K562 (cell line): ENCODE data around the gene LAIR1. TPM values are rescaled to one million over a fixed set of nuclear protein-coding genes. Genes with fewer than 3 reads are reported as not detected.

Source experiments
- ATAC-seq: fragments of 200-7000 bp; cut with Tn5 transposase; 3 replicates; pipeline ENCODE4 v1.9.1; 2020; ENCODE audit warnings: moderate library complexity
- BruUV-seq: library from RNA; stranded (reverse); fragments of 400-500 nt; replicated peaks from 2 replicates; lab custom pipeline; 2021; lab: Mats Ljungman, UMichigan
- CTCF ChIA-PET: fragments of 300-600 bp; formaldehyde crosslinking; extraction: SDS; loops from one replicate; lab custom pipeline; 2021; ENCODE audit warnings: low intra/inter-chr PET ratio; lab: Yijun Ruan, JAX
- POLR2A ChIA-PET: fragments of 300-600, 350-650 bp; sonication (Branson Sonifier 250); formaldehyde crosslinking; extraction: SDS; loops from one replicate; lab custom pipeline; 2021; ENCODE audit warnings: antibody characterized with exemption, inconsistent platforms; lab: Yijun Ruan, JAX
- DNase-seq, 4 experiments: peaks; one replicate each; pipeline versions ENCODE4 v3.0.0 to v3.0.0-alpha.2; 2011 to 2018; ENCODE audit warnings: low spot score in 3 of 4, mixed read lengths in 3 of 4; ENCODE audit errors: extremely low read depth in 1 of 4
- FAIRE-seq: peaks from 2 replicates; lab custom pipeline; 2011; peaks lifted over from hg19 to GRCh38; lab: Jason Lieb, UNC
- H2AFZ ChIP-seq: 2 replicates; pipeline ENCODE4 v1.6.0; 2011; ENCODE audit warnings: low read depth, low read length, control low read depth, inconsistent platforms
- H3K27ac ChIP-seq: fragments of 200-600 bp; 3 replicates; pipeline ENCODE4 v1.8.0; 2011; ENCODE audit warnings: low read depth, mild to moderate bottlenecking, control low read depth, inconsistent platforms, low read length, moderate library complexity, mixed read lengths; ENCODE audit errors: extremely low read depth
- H3K27me3 ChIP-seq, 2 experiments: fragments of 300-600 bp in 1 of 2; 2 replicates in 1 of 2; 3 replicates in 1 of 2; pipeline versions ENCODE4 v1.6.0 to v1.8.0; 2011; ENCODE audit warnings: inconsistent platforms in 2 of 2, low read length in 2 of 2, mild to moderate bottlenecking in 1 of 2, mixed read lengths in 1 of 2, moderate library complexity in 1 of 2; ENCODE audit not compliant: control insufficient read depth in 2 of 2, insufficient read depth in 2 of 2
- H3K36me3 ChIP-seq: fragments of 300-600 bp; 3 replicates; pipeline ENCODE4 v1.8.0; 2011; ENCODE audit warnings: mild to moderate bottlenecking, low read length, inconsistent platforms; ENCODE audit not compliant: control insufficient read depth, insufficient read depth
- H3K4me1 ChIP-seq, 2 experiments: fragments of 200-600 bp in 1 of 2; replicated peaks in 1 of 2; 2 replicates in 1 of 2; 3 replicates in 1 of 2; pipeline versions ENCODE4 v1.5.1 to v1.8.0; 2011; ENCODE audit warnings: inconsistent platforms in 2 of 2, low read length in 2 of 2, mild to moderate bottlenecking in 1 of 2, mixed read lengths in 1 of 2, moderate library complexity in 1 of 2; ENCODE audit not compliant: control insufficient read depth in 2 of 2, insufficient read depth in 2 of 2
- H3K4me2 ChIP-seq: 2 replicates; pipeline ENCODE4 v1.6.1; 2011; ENCODE audit warnings: low read length, control low read depth, inconsistent platforms, mixed read lengths; ENCODE audit not compliant: insufficient read depth
- H3K4me3 ChIP-seq: fragments of 200-600 bp; sonication (generic), shearing (Covaris generic); 2 replicates; pipeline ENCODE4 v1.5.1; 2016; ENCODE audit warnings: control low read depth, inconsistent platforms
- H3K79me2 ChIP-seq: fragments of 200-600 bp; 3 replicates; pipeline ENCODE4 v1.8.0; 2011; ENCODE audit warnings: low read length, inconsistent platforms; ENCODE audit not compliant: control insufficient read depth, insufficient read depth
- H3K9ac ChIP-seq, 2 experiments: 2 replicates each; pipeline versions ENCODE4 v1.6.0 to v1.6.1; 2011; ENCODE audit warnings: low read depth in 2 of 2, low read length in 2 of 2, control low read depth in 1 of 2, inconsistent platforms in 1 of 2, mild to moderate bottlenecking in 1 of 2, mixed read lengths in 1 of 2; ENCODE audit not compliant: insufficient read depth in 1 of 2
- H3K9me1 ChIP-seq: one replicate; pipeline ENCODE4 v1.6.0; 2011; ENCODE audit warnings: inconsistent platforms, mild to moderate bottlenecking, low read length, moderate library complexity; ENCODE audit not compliant: control insufficient read depth, insufficient read depth
- H3K9me3 ChIP-seq: replicated peaks from 2 replicates; pipeline ENCODE4 v1.5.1; 2011; ENCODE audit warnings: low read depth, low read length, inconsistent platforms; ENCODE audit not compliant: control insufficient read depth, insufficient read depth
- H4K20me1 ChIP-seq: replicated peaks from 2 replicates; pipeline ENCODE4 v1.6.1; 2011; ENCODE audit warnings: low read length, inconsistent platforms, mixed read lengths; ENCODE audit not compliant: control insufficient read depth, insufficient read depth
- ARNT ChIP-seq, 2 experiments: fragments of 450-650 bp; IDR thresholded peaks; 2 replicates each; pipeline ENCODE4 v1.6.1; 2016; ENCODE audit warnings: mild to moderate bottlenecking in 1 of 2
- ATF2 ChIP-seq: sonication (generic); formaldehyde crosslinking; IDR thresholded peaks from 2 replicates; pipeline ENCODE4 v1.8.1; 2022; ENCODE audit warnings: missing genetic modification reagents
- BCLAF1 ChIP-seq, 2 experiments: fragments of 450-650 bp in 1 of 2; IDR thresholded peaks; 2 replicates each; pipeline ENCODE4 v1.6.1; 2011 to 2017; ENCODE audit warnings: low read depth in 2 of 2, antibody characterized with exemption in 1 of 2, borderline replicate concordance in 1 of 2, low read length in 1 of 2, mild to moderate bottlenecking in 1 of 2, mixed read lengths in 1 of 2; ENCODE audit not compliant: control insufficient read depth in 1 of 2
- BDP1 ChIP-seq: IDR thresholded peaks from 3 replicates; pipeline ENCODE4 v1.6.1; 2011; ENCODE audit not compliant: insufficient read length, insufficient read depth
- BRF2 ChIP-seq: IDR thresholded peaks from 3 replicates; pipeline ENCODE4 v1.6.1; 2011; ENCODE audit warnings: borderline replicate concordance, mild to moderate bottlenecking; ENCODE audit not compliant: insufficient read length, insufficient read depth
- CBX3 ChIP-seq, 2 experiments: IDR thresholded peaks; 1 replicate in 1 of 2; 2 replicates in 1 of 2; pipeline ENCODE4 v1.6.1; 2012; ENCODE audit warnings: inconsistent platforms in 2 of 2, low read length in 2 of 2, borderline replicate concordance in 1 of 2, control low read depth in 1 of 2
- CGGBP1 ChIP-seq: fragments of 250-450 bp; sonication (Bioruptor Pico); IDR thresholded peaks from 2 replicates; pipeline ENCODE4 v1.9.0; 2021; ENCODE audit warnings: mild to moderate bottlenecking
- CREBBP ChIP-seq: IDR thresholded peaks from one replicate; pipeline ENCODE4 v1.6.1; 2012; ENCODE audit warnings: low read depth, mild to moderate bottlenecking, control low read depth, inconsistent platforms, low read length
- DNMT1 ChIP-seq: fragments of 450-650 bp; IDR thresholded peaks from 2 replicates; pipeline ENCODE4 v1.6.1; 2016; ENCODE audit warnings: antibody characterized with exemption, mild to moderate bottlenecking
- ESRRA ChIP-seq: fragments of 450-650 bp; IDR thresholded peaks from 2 replicates; pipeline ENCODE4 v1.6.1; 2014; ENCODE audit warnings: low read depth, mild to moderate bottlenecking, moderate library complexity, borderline replicate concordance
- FUS ChIP-seq: fragments of 200-400 bp; formaldehyde crosslinking; optimal IDR thresholded peaks from 2 replicates; pipeline ENCODE3; 2017; ENCODE audit warnings: low read depth, low read length
- MAFK ChIP-seq: IDR thresholded peaks from 2 replicates; pipeline ENCODE4 v1.6.1; 2011; ENCODE audit warnings: low read length, improper control_type of control experiment
- NCOA1 ChIP-seq: fragments of 450-650 bp; IDR thresholded peaks from 2 replicates; pipeline ENCODE4 v1.6.1; 2016; ENCODE audit warnings: low read depth
- SMC3 ChIP-seq: conservative IDR thresholded peaks from 2 replicates; pipeline ENCODE4 v1.6.1; 2011; ENCODE audit warnings: low read depth, low read length, improper control_type of control experiment; ENCODE audit not compliant: insufficient read depth
- TAF9B ChIP-seq: fragments of 450-650 bp; IDR thresholded peaks from 2 replicates; pipeline ENCODE4 v1.6.1; 2018; ENCODE audit warnings: mild to moderate bottlenecking; ENCODE audit not compliant: partially characterized antibody
- ZNF445 ChIP-seq: fragments of 250-450 bp; sonication (Bioruptor Pico); IDR thresholded peaks from 2 replicates; pipeline ENCODE4 v1.4.0; 2020; ENCODE audit warnings: low read depth, mild to moderate bottlenecking, moderate library complexity
- ZNF644 ChIP-seq: fragments of 200-800 bp; sonication (Bioruptor generic); IDR thresholded peaks from 2 replicates; pipeline ENCODE4 v1.6.1; 2016; ENCODE audit warnings: low read depth, missing genetic modification characterization, missing compliant biosample characterization
- ZNF830 ChIP-seq: fragments of 250-450 bp; sonication (Bioruptor Pico); IDR thresholded peaks from 2 replicates; pipeline ENCODE4 v1.5.0; 2021; ENCODE audit warnings: mild to moderate bottlenecking
- WGBS: fragments of 100-300 bp; shearing (Covaris generic); methylation state at CpG from one replicate; pipeline ENCODE4 v1.1.6; 2016; ENCODE audit warnings: low coverage, mixed read lengths; ENCODE audit not compliant: insufficient coverage; ENCODE audit errors: missing lambda C conversion rate; 5-methylcytosine and 5-hydroxymethylcytosine counted together
- in situ Hi-C: fragments of 300-500 bp; cut with MboI; formaldehyde crosslinking; loops from 4 replicates; pipeline ENCODE4 v1.15.0; 2018; ENCODE audit warnings: inconsistent platforms, mixed read lengths
- intact Hi-C: fragments of 100-400 bp; cut with micrococcal nuclease; formaldehyde crosslinking; loops from 2 replicates; pipeline ENCODE4 v1.14.2; 2022
- polyA plus RNA-seq, 8 experiments: library from polyadenylated mRNA; depleted of rRNA in 4 of 8; stranded (reverse) in 5 of 8; unstranded in 3 of 8; fragments of >200 nt; fragmentation: Nextera tagmentation in 2 of 8; fragmentation: Illumina TruSeq in 1 of 8; extraction: Ambion mirVana in 2 of 8; extraction: Trizol in 1 of 8; gene quantifications; 2 replicates each; pipeline versions ENCODE4 v1.2.1 to v1.2.3, GENCODE V29; 2011 to 2014; ENCODE audit warnings: inconsistent platforms in 1 of 8, missing spikeins in 1 of 8
- total RNA-seq, 7 experiments: library from RNA; depleted of rRNA in 6 of 7; stranded (reverse); fragments of >200 nt in 6 of 7; fragmentation: Illumina TruSeq in 2 of 7; extraction: Trizol in 2 of 7; gene quantifications; 2 replicates each; pipeline versions ENCODE4 v1.2.1 to v1.2.3, GENCODE V29; 2011 to 2021; ENCODE audit warnings: low replicate concordance in 1 of 7

LAIR1 gene
- total and polyA plus RNA-seq, 9 of the 15 experiments (the other 6 are each of a cell fraction or from before 2014, with no cell fraction given): 0.12 to 0.54 (median 0.24) TPM; not detected in 6

- ChIA-PET POLR2A (interaction anchor here (0.6 to 0.8 kb wide), 2 partner anchors 123 to 179 kb away, joined by 3 to 4 read pairs; no protein-coding TSS in a partner anchor), CTCF (no interaction called here)
- no TSS peak for BruUV-seq
- 0% methylated on average over 9 of the region's 9 CpGs for WGBS
- no peak for ATAC-seq
- Histone ChIP-seq H3K27me3 (peaks cover 27 to 36% of the 10 kb centered on the region in 2 experiments), H2AFZ (no peak overlapping the region), H3K4me3 (no peak overlapping the region), H3K79me2 (no peaks in the 10 kb centered on the region), H3K27ac (no peak overlapping the region), H3K36me3 (no peaks in the 10 kb centered on the region), H3K9ac (no peak overlapping the region), H4K20me1 (no peaks in the 10 kb centered on the region), H3K9me1 (no peaks in the 10 kb centered on the region), H3K9me3 (no peaks in the 10 kb centered on the region; the same call in 1 of the 2 replicates), H3K4me1 (no peaks in the 10 kb centered on the region), H3K4me2 (no peak overlapping the region)
- DNase-seq: no peak
- no peak for FAIRE-seq
- in situ Hi-C loops (no loop called here), intact Hi-C loops (no loop called here)
- TF ChIP-seq MAFK: no peak
- TF ChIP-seq ESRRA: no peak
- TF ChIP-seq BCLAF1 (IDR thresholded peaks at IDR 0.05; ENCODE audit: borderline replicate concordance in 1 of 2, control insufficient read depth in 1 of 2, low read depth in 2 of 2, low read length in 1 of 2): no peak
- TF ChIP-seq ATF2 (CRISPR knock-in tag): no peak
- TF ChIP-seq SMC3: no peak
- TF ChIP-seq TAF9B: no peak
- no peak for TF ChIP-seq ZNF830
- no peak for TF ChIP-seq CREBBP
- TF ChIP-seq NCOA1: no peak
- TF ChIP-seq CBX3 (IDR thresholded peaks at IDR 0.05; ENCODE audit: borderline replicate concordance in 1 of 2, low read length in 2 of 2): no peak
- TF ChIP-seq BDP1: no peak
- TF ChIP-seq BRF2: no peak
- TF ChIP-seq DNMT1: no peak
- TF ChIP-seq CGGBP1: no peak
- TF ChIP-seq ARNT (IDR thresholded peaks at IDR 0.05): no peak
- TF ChIP-seq FUS: no peak
- no peak for TF ChIP-seq ZNF644
- no peak for TF ChIP-seq ZNF445 (CRISPR knock-in tag)
These were observed 24.0 kb upstream of the LAIR1 start for GRCh38 chr19:54388802-54389139.
